PC-9 (cell line): ENCODE measurements around the gene LYST.
"Not testable (repeated sequence)": the region's sequence is repeated elsewhere in the genome, so short reads cannot be mapped to it uniquely, and the experiment has no call there.

Experiments used
- EZH2 ChIP-seq: fragments of 200-600 bp; sonication (generic); IDR thresholded peaks from 2 replicates; pipeline ENCODE4 v1.8.0; 2017; ENCODE audit warnings: antibody characterized with exemption, low read depth
- TF ChIP-seq, protein P1 (sequence below): fragments of 200-600 bp; sonication (generic); conservative IDR thresholded peaks from 2 replicates; pipeline ENCODE4 v1.6.1; 2017; ENCODE audit warnings: mixed run types, antibody characterized with exemption, mild to moderate bottlenecking, moderate library complexity

DNA sequence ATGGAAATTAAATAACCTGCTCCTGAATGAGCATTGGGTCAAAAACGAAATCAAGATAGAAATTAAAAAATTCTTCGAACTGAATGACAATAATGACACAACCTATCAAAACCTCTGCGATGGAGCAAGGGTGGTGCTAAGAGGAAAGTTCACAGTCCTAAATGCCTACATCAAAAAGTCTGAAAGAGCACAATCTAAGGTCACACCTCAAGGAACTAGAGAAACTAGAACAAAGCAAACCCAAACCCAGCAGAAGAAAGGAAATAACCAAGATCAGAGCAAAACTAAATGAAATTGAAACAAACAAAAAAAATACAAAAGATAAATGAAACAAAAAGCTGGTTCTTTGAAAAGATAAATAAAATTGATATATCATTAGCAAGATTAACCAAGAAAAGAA, 18.5 kb downstream of the LYST start:
- TF ChIP-seq, protein P1, sequence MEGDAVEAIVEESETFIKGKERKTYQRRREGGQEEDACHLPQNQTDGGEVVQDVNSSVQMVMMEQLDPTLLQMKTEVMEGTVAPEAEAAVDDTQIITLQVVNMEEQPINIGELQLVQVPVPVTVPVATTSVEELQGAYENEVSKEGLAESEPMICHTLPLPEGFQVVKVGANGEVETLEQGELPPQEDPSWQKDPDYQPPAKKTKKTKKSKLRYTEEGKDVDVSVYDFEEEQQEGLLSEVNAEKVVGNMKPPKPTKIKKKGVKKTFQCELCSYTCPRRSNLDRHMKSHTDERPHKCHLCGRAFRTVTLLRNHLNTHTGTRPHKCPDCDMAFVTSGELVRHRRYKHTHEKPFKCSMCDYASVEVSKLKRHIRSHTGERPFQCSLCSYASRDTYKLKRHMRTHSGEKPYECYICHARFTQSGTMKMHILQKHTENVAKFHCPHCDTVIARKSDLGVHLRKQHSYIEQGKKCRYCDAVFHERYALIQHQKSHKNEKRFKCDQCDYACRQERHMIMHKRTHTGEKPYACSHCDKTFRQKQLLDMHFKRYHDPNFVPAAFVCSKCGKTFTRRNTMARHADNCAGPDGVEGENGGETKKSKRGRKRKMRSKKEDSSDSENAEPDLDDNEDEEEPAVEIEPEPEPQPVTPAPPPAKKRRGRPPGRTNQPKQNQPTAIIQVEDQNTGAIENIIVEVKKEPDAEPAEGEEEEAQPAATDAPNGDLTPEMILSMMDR: not testable (repeated sequence)
- TF ChIP-seq EZH2: not testable (repeated sequence)
